Rectal smooth muscle tissue (tissue), 1 donor: ENCODE measurements around the gene GNAS-AS1.

Experiments
- H3K27ac ChIP-seq: one replicate; pipeline ENCODE4 v1.7.0; 2013; ENCODE audit warnings: low read depth, low read length, inconsistent platforms
- H3K27me3 ChIP-seq: one replicate; pipeline ENCODE4 v1.7.0; 2013; ENCODE audit warnings: low read length; ENCODE audit not compliant: control insufficient read depth, insufficient read depth
- H3K36me3 ChIP-seq: one replicate; pipeline ENCODE4 v1.7.0; 2013; ENCODE audit warnings: low read length; ENCODE audit not compliant: control insufficient read depth, insufficient read depth
- H3K4me1 ChIP-seq: one replicate; pipeline ENCODE4 v1.7.0; 2013; ENCODE audit warnings: low read length; ENCODE audit not compliant: control insufficient read depth, insufficient read depth
- H3K4me3 ChIP-seq: one replicate; pipeline ENCODE4 v1.7.0; 2013; ENCODE audit warnings: low read length
- H3K9ac ChIP-seq: one replicate; pipeline ENCODE4 v1.7.0; 2013; ENCODE audit warnings: low read length

GNAS-AS1 gene

GRCh38 chr20:58869662-58870227 is 19.0 kb upstream of the GNAS-AS1 start:
- Histone ChIP-seq H3K4me3 (no peak overlapping the region), H3K27ac (no peak overlapping the region), H3K36me3 (no peaks in the 10 kb centered on the region), H3K4me1 (no peaks in the 10 kb centered on the region), H3K9ac (no peak overlapping the region), H3K27me3 (peaks cover 2% of the 10 kb centered on the region)

GRCh38 chr20:58868795-58869194 is 18.1 kb upstream of the GNAS-AS1 start:
- H3K4me3 ChIP-seq: no peak overlapping the region
- H3K27me3 ChIP-seq: peaks cover 2% of the 10 kb centered on the region
- no peak overlapping the region for H3K27ac ChIP-seq
- H3K9ac ChIP-seq: no peak overlapping the region
- H3K36me3 ChIP-seq: no peaks in the 10 kb centered on the region
- H3K4me1 ChIP-seq: no peaks in the 10 kb centered on the region

GRCh38 chr20:58867211-58867610 is 16.5 kb upstream of the GNAS-AS1 start:
- no peaks in the 10 kb centered on the region for H3K4me1 ChIP-seq
- no peak overlapping the region for H3K9ac ChIP-seq
- H3K27ac ChIP-seq: no peak overlapping the region
- no peaks in the 10 kb centered on the region for H3K36me3 ChIP-seq
- H3K27me3 ChIP-seq: peaks cover 2% of the 10 kb centered on the region
- no peak overlapping the region for H3K4me3 ChIP-seq

- Histone ChIP-seq H3K27ac (no peak overlapping the region), H3K27me3 (peaks cover 2% of the 10 kb centered on the region), H3K4me1 (no peaks in the 10 kb centered on the region), H3K9ac (no peak overlapping the region), H3K4me3 (no peak overlapping the region), H3K36me3 (no peaks in the 10 kb centered on the region)
Observed at GRCh38 chr20:58865843-58866242, 15.1 kb upstream of the GNAS-AS1 start.

- H3K9ac ChIP-seq: no peak overlapping the region
- peaks cover 2% of the 10 kb centered on the region for H3K27me3 ChIP-seq
- no peaks in the 10 kb centered on the region for H3K36me3 ChIP-seq
- no peak overlapping the region for H3K4me3 ChIP-seq
- H3K4me1 ChIP-seq: no peaks in the 10 kb centered on the region
- H3K27ac ChIP-seq: no peak overlapping the region
Observed at GRCh38 chr20:58864346-58864745, 13.6 kb upstream of the GNAS-AS1 start.

GRCh38 chr20:58863044-58863790 is 12.5 kb upstream of the GNAS-AS1 start:
- no peak overlapping the region for H3K27ac ChIP-seq
- H3K4me3 ChIP-seq: no peak overlapping the region
- H3K36me3 ChIP-seq: no peaks in the 10 kb centered on the region
- H3K9ac ChIP-seq: no peak overlapping the region
- H3K27me3 ChIP-seq: no peaks in the 10 kb centered on the region
- H3K4me1 ChIP-seq: no peaks in the 10 kb centered on the region

- Histone ChIP-seq H3K4me1 (no peaks in the 10 kb centered on the region), H3K36me3 (no peaks in the 10 kb centered on the region), H3K27ac (no peak overlapping the region), H3K9ac (no peak overlapping the region), H3K27me3 (peaks cover 15% of the 10 kb centered on the region), H3K4me3 (no peak overlapping the region)
Observed at GRCh38 chr20:58855506-58856389, 5.0 kb upstream of the GNAS-AS1 start.

GRCh38 chr20:58854638-58855471 is 4.2 kb upstream of the GNAS-AS1 start:
- no peak overlapping the region for H3K27ac ChIP-seq
- H3K9ac ChIP-seq: no peak overlapping the region
- H3K4me1 ChIP-seq: no peaks in the 10 kb centered on the region
- H3K27me3 ChIP-seq: peaks cover 15% of the 10 kb centered on the region
- peak overlapping the region; percentile 29 for H3K4me3 ChIP-seq
- H3K36me3 ChIP-seq: no peaks in the 10 kb centered on the region

- no peaks in the 10 kb centered on the region for H3K36me3 ChIP-seq
- H3K27ac ChIP-seq: no peak overlapping the region
- H3K9ac ChIP-seq: no peak overlapping the region
- H3K4me1 ChIP-seq: no peaks in the 10 kb centered on the region
- no peak overlapping the region for H3K4me3 ChIP-seq
- peaks cover 15% of the 10 kb centered on the region for H3K27me3 ChIP-seq
Observed at GRCh38 chr20:58853976-58854637, 3.4 kb upstream of the GNAS-AS1 start.

- no peaks in the 10 kb centered on the region for H3K36me3 ChIP-seq
- H3K27me3 ChIP-seq: peaks cover 15% of the 10 kb centered on the region
- H3K27ac ChIP-seq: no peak overlapping the region
- H3K9ac ChIP-seq: no peak overlapping the region
- H3K4me3 ChIP-seq: no peak overlapping the region
- no peaks in the 10 kb centered on the region for H3K4me1 ChIP-seq
Observed at GRCh38 chr20:58853466-58853865, 2.8 kb upstream of the GNAS-AS1 start.

- Histone ChIP-seq H3K36me3 (no peaks in the 10 kb centered on the region), H3K4me1 (no peaks in the 10 kb centered on the region), H3K27ac (no peak within 1 kb of the TSS), H3K9ac (no peak within 1 kb of the TSS), H3K4me3 (peak within 1 kb of the TSS; percentile 59), H3K27me3 (peaks cover 15% of the 10 kb centered on the region)
Observed at GRCh38 chr20:58852543-58853271, 2.0 kb upstream of the GNAS-AS1 start, which contains the start of gene GNAS. Gene GNAS (plus strand): TSS chr20:58852716.
